Measurements from ENCODE around the gene COPS9.

DNA sequence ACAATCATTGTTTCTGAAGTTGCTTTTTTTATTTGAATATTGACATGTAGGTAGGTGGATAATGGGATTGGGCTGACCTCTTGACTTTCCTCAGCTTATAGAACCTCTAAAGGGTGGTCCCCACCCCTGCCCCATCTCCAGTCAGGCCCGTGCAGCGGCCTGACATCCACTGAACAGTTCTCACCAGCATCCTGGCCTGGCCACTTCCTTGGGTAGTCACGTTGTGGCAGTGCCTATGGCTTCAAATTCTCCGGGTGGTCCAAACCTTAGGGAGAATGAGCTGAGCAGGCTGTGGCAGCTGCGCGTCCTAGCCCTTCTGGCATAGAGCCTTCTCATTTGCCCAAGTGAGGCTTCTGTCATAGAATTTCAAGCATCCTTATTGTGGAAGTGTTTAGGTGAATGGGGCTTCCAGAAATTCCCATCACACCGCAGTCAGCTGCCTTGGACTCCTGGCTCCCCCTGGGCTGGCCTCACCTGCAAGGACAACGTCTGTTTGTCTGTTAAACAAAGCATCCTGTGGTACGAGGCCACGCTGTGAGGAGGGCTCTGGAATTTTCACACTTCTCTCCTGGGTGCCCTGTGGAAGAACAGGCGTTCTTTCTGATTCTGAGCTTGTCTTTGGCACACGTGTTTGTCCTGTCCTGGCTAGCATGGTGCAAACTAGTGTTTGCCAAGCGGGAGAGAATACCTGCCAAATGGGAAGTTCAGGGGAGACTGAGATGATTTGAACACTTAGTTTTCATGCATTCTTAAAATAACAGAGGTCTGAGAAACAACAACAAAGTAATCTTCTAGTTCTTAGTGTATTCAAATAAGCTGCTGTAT, 36.2 kb upstream of the COPS9 start:
- no peak for TF ChIP-seq EZH2 (IDR thresholded peaks at IDR 0.05; ENCODE audit: borderline replicate concordance, insufficient read depth, low read depth, low read length, poor library complexity, severe bottlenecking)
- TF ChIP-seq, protein P1, sequence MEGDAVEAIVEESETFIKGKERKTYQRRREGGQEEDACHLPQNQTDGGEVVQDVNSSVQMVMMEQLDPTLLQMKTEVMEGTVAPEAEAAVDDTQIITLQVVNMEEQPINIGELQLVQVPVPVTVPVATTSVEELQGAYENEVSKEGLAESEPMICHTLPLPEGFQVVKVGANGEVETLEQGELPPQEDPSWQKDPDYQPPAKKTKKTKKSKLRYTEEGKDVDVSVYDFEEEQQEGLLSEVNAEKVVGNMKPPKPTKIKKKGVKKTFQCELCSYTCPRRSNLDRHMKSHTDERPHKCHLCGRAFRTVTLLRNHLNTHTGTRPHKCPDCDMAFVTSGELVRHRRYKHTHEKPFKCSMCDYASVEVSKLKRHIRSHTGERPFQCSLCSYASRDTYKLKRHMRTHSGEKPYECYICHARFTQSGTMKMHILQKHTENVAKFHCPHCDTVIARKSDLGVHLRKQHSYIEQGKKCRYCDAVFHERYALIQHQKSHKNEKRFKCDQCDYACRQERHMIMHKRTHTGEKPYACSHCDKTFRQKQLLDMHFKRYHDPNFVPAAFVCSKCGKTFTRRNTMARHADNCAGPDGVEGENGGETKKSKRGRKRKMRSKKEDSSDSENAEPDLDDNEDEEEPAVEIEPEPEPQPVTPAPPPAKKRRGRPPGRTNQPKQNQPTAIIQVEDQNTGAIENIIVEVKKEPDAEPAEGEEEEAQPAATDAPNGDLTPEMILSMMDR (IDR thresholded peaks at IDR 0.05), result no peak

Data from B cell (primary cell).